ENCODE measurements around the gene MAP4K4.

GRCh38 chr2:101771227-101771902, 73.9 kb downstream of the MAP4K4 start:
- no peak for TF ChIP-seq CTCF (IDR thresholded peaks at IDR 0.05; ENCODE audit: insufficient read depth, low read length, poor library complexity, severe bottlenecking)
- TF ChIP-seq EZH2phosphoT487 (conservative IDR thresholded peaks at IDR 0.05; ENCODE audit: low read length), result no peak
